PFSK-1 (cell line): ENCODE measurements around the gene KIAA0319L.

Experiments used
- FOXP2 ChIP-seq: optimal IDR thresholded peaks from 2 replicates; pipeline ENCODE3; 2011; ENCODE audit warnings: borderline replicate concordance, control low read depth, inconsistent platforms; ENCODE audit not compliant: insufficient read depth; ENCODE audit errors: extremely low read length, extremely low read depth
- POLR2AphosphoS5 ChIP-seq: IDR thresholded peaks from 2 replicates; pipeline ENCODE4 v1.6.1; 2012; ENCODE audit warnings: low read depth, mild to moderate bottlenecking, control low read depth, low read length, moderate library complexity
- SIN3A ChIP-seq: IDR thresholded peaks from 2 replicates; pipeline ENCODE4 v1.6.1; 2012; ENCODE audit warnings: mild to moderate bottlenecking, low read length, moderate library complexity, borderline replicate concordance; ENCODE audit not compliant: insufficient read depth
- TAF1 ChIP-seq: IDR thresholded peaks from 2 replicates; pipeline ENCODE4 v1.6.1; 2012; ENCODE audit warnings: low read length, control low read depth, borderline replicate concordance; ENCODE audit not compliant: insufficient read depth
- TF ChIP-seq, protein P1 (sequence below), 2 experiments: IDR thresholded peaks; 2 replicates each; pipeline versions ENCODE4 v1.6.1 to v1.8.0; 2011 to 2012; ENCODE audit warnings: low read depth in 2 of 2, low read length in 2 of 2, control low read depth in 1 of 2, inconsistent platforms in 1 of 2, mild to moderate bottlenecking in 1 of 2, moderate library complexity in 1 of 2; ENCODE audit not compliant: insufficient read depth in 1 of 2

The KIAA0319L gene

DNA sequence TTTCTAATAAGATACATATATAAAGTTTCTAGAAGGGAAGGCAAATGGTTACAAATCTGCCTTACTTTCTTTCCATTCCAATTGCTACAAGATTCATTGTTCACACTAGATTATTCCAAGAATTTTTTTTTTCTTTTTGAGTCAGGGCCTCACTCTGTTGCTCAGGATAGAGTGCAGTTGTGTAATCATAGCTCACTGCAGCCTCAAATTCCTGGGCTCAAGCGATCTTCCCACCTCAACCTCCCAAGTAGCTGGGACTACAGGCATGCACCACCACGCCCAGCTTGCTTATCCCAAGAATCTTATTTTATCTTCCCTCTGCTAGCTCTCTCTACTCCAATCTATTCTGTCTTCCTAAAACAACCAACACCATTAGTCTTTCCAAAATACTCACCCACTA, 81.8 kb downstream of the KIAA0319L start:
- TF ChIP-seq, protein P1, sequence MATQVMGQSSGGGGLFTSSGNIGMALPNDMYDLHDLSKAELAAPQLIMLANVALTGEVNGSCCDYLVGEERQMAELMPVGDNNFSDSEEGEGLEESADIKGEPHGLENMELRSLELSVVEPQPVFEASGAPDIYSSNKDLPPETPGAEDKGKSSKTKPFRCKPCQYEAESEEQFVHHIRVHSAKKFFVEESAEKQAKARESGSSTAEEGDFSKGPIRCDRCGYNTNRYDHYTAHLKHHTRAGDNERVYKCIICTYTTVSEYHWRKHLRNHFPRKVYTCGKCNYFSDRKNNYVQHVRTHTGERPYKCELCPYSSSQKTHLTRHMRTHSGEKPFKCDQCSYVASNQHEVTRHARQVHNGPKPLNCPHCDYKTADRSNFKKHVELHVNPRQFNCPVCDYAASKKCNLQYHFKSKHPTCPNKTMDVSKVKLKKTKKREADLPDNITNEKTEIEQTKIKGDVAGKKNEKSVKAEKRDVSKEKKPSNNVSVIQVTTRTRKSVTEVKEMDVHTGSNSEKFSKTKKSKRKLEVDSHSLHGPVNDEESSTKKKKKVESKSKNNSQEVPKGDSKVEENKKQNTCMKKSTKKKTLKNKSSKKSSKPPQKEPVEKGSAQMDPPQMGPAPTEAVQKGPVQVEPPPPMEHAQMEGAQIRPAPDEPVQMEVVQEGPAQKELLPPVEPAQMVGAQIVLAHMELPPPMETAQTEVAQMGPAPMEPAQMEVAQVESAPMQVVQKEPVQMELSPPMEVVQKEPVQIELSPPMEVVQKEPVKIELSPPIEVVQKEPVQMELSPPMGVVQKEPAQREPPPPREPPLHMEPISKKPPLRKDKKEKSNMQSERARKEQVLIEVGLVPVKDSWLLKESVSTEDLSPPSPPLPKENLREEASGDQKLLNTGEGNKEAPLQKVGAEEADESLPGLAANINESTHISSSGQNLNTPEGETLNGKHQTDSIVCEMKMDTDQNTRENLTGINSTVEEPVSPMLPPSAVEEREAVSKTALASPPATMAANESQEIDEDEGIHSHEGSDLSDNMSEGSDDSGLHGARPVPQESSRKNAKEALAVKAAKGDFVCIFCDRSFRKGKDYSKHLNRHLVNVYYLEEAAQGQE (IDR thresholded peaks at IDR 0.05; ENCODE audit: insufficient read depth in 1 of 2, low read depth in 2 of 2, low read length in 2 of 2) = no peak
- no peak for TF ChIP-seq POLR2AphosphoS5
- no peak for TF ChIP-seq TAF1
- TF ChIP-seq FOXP2 = no peak
- no peak for TF ChIP-seq SIN3A

DNA sequence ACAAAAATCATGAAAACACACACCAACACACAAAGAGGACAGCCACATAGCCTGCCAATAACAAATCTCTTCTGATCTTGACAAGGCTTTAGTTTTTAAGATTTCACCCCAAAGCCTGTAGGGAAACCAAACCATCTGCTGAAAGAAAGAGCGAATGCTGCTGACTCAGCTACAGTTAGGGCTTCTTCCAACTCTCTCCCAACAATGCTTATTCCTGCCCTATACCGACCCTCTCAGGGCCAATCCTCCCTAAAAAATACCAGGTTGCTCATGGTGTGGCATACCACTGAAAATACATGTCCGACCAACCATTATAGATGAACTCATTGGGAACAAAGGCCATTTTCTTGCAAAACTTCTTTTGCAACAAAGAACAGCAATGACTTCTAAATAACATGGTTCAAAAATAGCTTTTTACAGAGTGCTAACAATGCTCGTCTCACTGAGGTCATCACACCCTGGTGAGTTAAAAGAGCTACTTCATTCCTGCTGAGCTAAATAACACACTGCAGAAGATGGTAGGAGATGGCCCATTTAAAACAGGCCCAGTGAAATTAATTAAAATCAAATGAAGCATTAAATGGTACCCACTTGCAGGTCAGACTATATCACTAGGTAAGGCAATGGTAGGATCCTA, 86.1 kb downstream of the KIAA0319L start:
- no peak for TF ChIP-seq TAF1
- no peak for TF ChIP-seq SIN3A
- no peak for TF ChIP-seq FOXP2
- TF ChIP-seq POLR2AphosphoS5 = no peak
- TF ChIP-seq, protein P1 (IDR thresholded peaks at IDR 0.05; ENCODE audit: insufficient read depth in 1 of 2, low read depth in 2 of 2, low read length in 2 of 2) = no peak

DNA sequence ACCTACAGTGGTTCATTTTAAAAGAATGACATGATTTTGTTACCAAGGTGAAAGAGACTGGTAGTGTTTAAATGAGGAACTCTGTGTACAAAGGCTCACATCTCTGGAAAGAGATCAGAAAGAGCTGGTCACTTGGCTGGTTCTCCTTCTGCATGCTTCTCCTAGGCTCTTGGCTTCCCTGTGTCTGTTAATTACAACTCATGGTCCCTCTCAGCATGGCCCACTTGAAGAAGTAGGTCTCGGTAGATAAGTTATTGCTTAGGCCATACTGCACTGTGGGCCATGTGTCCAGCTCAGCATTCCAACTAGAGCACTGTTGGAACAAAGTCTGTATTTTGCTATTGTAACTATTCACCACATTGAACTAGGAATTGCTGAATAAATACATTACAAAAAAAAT, 91.1 kb downstream of the KIAA0319L start:
- no peak for TF ChIP-seq SIN3A
- no peak for TF ChIP-seq TAF1
- TF ChIP-seq, protein P1 (IDR thresholded peaks at IDR 0.05; ENCODE audit: insufficient read depth in 1 of 2, low read depth in 2 of 2, low read length in 2 of 2) = no peak
- no peak for TF ChIP-seq FOXP2
- no peak for TF ChIP-seq POLR2AphosphoS5

DNA sequence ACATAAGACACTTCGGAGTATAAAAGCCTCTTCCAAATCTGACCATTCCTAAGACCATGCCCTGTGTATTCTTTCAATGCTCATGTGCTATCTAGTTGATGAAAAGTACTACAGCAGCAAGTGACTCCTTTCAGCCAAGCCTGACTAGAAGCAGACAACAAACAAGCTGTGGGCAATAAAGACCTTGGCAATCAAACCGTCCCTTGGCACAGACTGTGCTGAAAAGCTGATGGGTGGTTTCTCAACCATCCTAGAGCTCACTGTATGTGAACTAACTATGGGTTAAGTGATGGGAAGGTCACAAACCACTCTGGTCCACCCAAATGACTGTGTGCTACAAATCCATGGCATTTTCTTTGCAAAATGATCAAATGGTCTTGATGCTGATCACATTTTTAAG, 94.0 kb downstream of the KIAA0319L start:
- TF ChIP-seq POLR2AphosphoS5 = no peak
- no peak for TF ChIP-seq TAF1
- TF ChIP-seq SIN3A = no peak
- TF ChIP-seq, protein P1 (IDR thresholded peaks at IDR 0.05; ENCODE audit: insufficient read depth in 1 of 2, low read depth in 2 of 2, low read length in 2 of 2) = no peak
- TF ChIP-seq FOXP2 = no peak
